B cell (primary cell): ENCODE measurements around the gene IMPA2. TPM values are rescaled to one million over a fixed set of nuclear protein-coding genes. Genes with fewer than 3 reads are reported as not detected.

Experiments
- ATAC-seq: fragments of 200-7000 bp; cut with Tn5 transposase; one replicate; pipeline ENCODE4 v1.10.0; 2021; ENCODE audit warnings: low read depth, mild to moderate bottlenecking, moderate number of reproducible peaks, moderate library complexity
- CTCF ChIA-PET: fragments of 350-600 bp; sonication (Branson Sonifier 250); formaldehyde crosslinking; loops from one replicate; lab custom pipeline; 2021; ENCODE audit warnings: antibody characterized with exemption, inconsistent platforms; lab: Charles Lee
- POLR2A ChIA-PET: fragments of 350-600 bp; sonication (Branson Sonifier 250); formaldehyde crosslinking; loops from one replicate; lab custom pipeline; 2021; ENCODE audit warnings: antibody characterized with exemption; lab: Charles Lee
- DNase-seq: peaks from one replicate; pipeline ENCODE4 v3.0.0; 2013
- H2AFZ ChIP-seq: 2 replicates; pipeline ENCODE4 v1.6.1; 2012; ENCODE audit warnings: mild to moderate bottlenecking, low read depth, low read length; ENCODE audit not compliant: insufficient read depth, poor library complexity, severe bottlenecking
- H3K27ac ChIP-seq, 2 donors: 1 replicate in 1 of 2; 2 replicates in 1 of 2; pipeline ENCODE4 v1.5.1; 2012 to 2013; ENCODE audit warnings: low read length in 2 of 2, mild to moderate bottlenecking in 2 of 2, moderate library complexity in 1 of 2
- H3K27me3 ChIP-seq, 4 experiments: fragments of 200-600 bp in 1 of 4; sonication (generic) in 1 of 4; replicated peaks in 1 of 4; 1 replicate in 2 of 4; 2 replicates in 2 of 4; pipeline versions ENCODE4 v1.6.1 to v1.7.0; 2013 to 2016; ENCODE audit warnings: low read length in 3 of 4, mild to moderate bottlenecking in 2 of 4, mixed read lengths in 1 of 4, moderate library complexity in 1 of 4; ENCODE audit not compliant: insufficient read depth in 4 of 4, control insufficient read depth in 3 of 4; ENCODE audit errors: control extremely low read depth in 1 of 4
- H3K36me3 ChIP-seq, 2 experiments: replicated peaks in 1 of 2; 1 replicate in 1 of 2; 2 replicates in 1 of 2; pipeline versions ENCODE4 v1.6.1 to v1.7.1; 2013; ENCODE audit warnings: low read length in 1 of 2; ENCODE audit not compliant: insufficient read depth in 2 of 2, control insufficient read depth in 1 of 2; ENCODE audit errors: control extremely low read depth in 1 of 2, extremely low read depth in 1 of 2
- H3K4me1 ChIP-seq, 2 donors: fragments of 200-600 bp in 1 of 2; sonication (generic) in 1 of 2; 1 replicate in 1 of 2; 2 replicates in 1 of 2; pipeline versions ENCODE4 v1.5.1 to v1.6.1; 2013 to 2017; ENCODE audit warnings: low read length in 2 of 2; ENCODE audit not compliant: control insufficient read depth in 2 of 2, insufficient read depth in 2 of 2
- H3K4me2 ChIP-seq: replicated peaks from 2 replicates; pipeline ENCODE3; 2012; ENCODE audit warnings: mild to moderate bottlenecking, low read depth, low read length; ENCODE audit not compliant: poor library complexity, severe bottlenecking
- H3K4me3 ChIP-seq, 5 experiments: fragments of 200-600 bp in 1 of 5; sonication (generic) in 1 of 5; 1 replicate in 3 of 5; 2 replicates in 2 of 5; pipeline versions ENCODE4 v1.5.1 to v1.7.0; 2011 to 2016; ENCODE audit warnings: low read length in 4 of 5, mild to moderate bottlenecking in 4 of 5, low read depth in 2 of 5, control low read depth in 1 of 5, moderate library complexity in 1 of 5; ENCODE audit not compliant: insufficient read depth in 1 of 5; ENCODE audit errors: control extremely low read depth in 1 of 5, extremely low read depth in 1 of 5
- H3K79me2 ChIP-seq: fragments of 200-600 bp; sonication (generic); one replicate; pipeline ENCODE4 v1.6.0; 2016; ENCODE audit warnings: low read length; ENCODE audit not compliant: control insufficient read depth, insufficient read depth
- H3K9ac ChIP-seq: fragments of 200-600 bp; sonication (generic); 2 replicates; pipeline ENCODE4 v1.6.1; 2017; ENCODE audit warnings: mild to moderate bottlenecking, low read length, moderate library complexity
- H3K9me3 ChIP-seq, 3 donors: one replicate each; pipeline versions ENCODE4 v1.6.1 to v1.7.1; 2013; ENCODE audit warnings: low read length in 2 of 3; ENCODE audit not compliant: control insufficient read depth in 2 of 3, insufficient read depth in 1 of 3; ENCODE audit errors: control extremely low read depth in 1 of 3
- H4K20me1 ChIP-seq: 2 replicates; pipeline ENCODE4 v1.6.0; 2012; ENCODE audit warnings: mild to moderate bottlenecking, low read length; ENCODE audit not compliant: insufficient read depth, control insufficient read depth, poor library complexity, severe bottlenecking
- H3K27ac Mint-ChIP-seq: one replicate; pipeline ENCODE4 v1.8.0; 2021; ENCODE audit warnings: mixed read lengths
- H3K27me3 Mint-ChIP-seq: one replicate; pipeline ENCODE4 v1.8.0; 2021; ENCODE audit warnings: mixed read lengths
- H3K4me1 Mint-ChIP-seq: one replicate; pipeline ENCODE4 v1.8.0; 2021; ENCODE audit warnings: mixed read lengths
- H3K4me3 Mint-ChIP-seq: one replicate; pipeline ENCODE4 v1.8.0; 2021; ENCODE audit warnings: mixed read lengths
- H3K9me3 Mint-ChIP-seq: one replicate; pipeline ENCODE4 v1.8.0; 2022; ENCODE audit warnings: mixed read lengths; ENCODE audit not compliant: insufficient read depth
- CTCF ChIP-seq: fragments of 200-600 bp; IDR thresholded peaks from one replicate; pipeline ENCODE4 v1.8.0; 2022; ENCODE audit warnings: antibody characterized with exemption, mild to moderate bottlenecking
- EZH2 ChIP-seq: IDR thresholded peaks from 2 replicates; pipeline ENCODE4 v1.6.1; 2012; ENCODE audit warnings: borderline replicate concordance, low read depth, mild to moderate bottlenecking, moderate library complexity, low read length; ENCODE audit not compliant: insufficient read depth, poor library complexity, severe bottlenecking
- WGBS: methylation state at CpG from one replicate; pipeline ENCODE4 v1.1.5; 2013; ENCODE audit warnings: missing lambda C conversion rate; ENCODE audit not compliant: insufficient coverage; 5-methylcytosine and 5-hydroxymethylcytosine counted together
- intact Hi-C: fragments of 100-400 bp; cut with micrococcal nuclease; formaldehyde crosslinking; loops from one replicate; pipeline ENCODE4 v1.10.0; 2022
- polyA plus RNA-seq: library from polyadenylated mRNA; depleted of rRNA; stranded (reverse); fragments of >200 nt; gene quantifications from 2 replicates; pipeline ENCODE4 v1.2.3, GENCODE V29; 2012
- total RNA-seq, 2 donors: library from RNA; stranded (reverse); fragments of 120-200 nt in 1 of 2; gene quantifications; 1 replicate in 1 of 2; 2 replicates in 1 of 2; pipeline versions ENCODE4 v1.2.3 to v1.2.4, GENCODE V29; 2013 to 2022

The IMPA2 gene
- total and polyA plus RNA-seq, 2 donors (not counting 1 experiment from before 2014, with no cell fraction given) = 8.0 to 11.7 TPM

GRCh38 chr18:12032786-12033642 lies 51.7 kb downstream of the IMPA2 start:
- Histone ChIP-seq H3K4me3 (no peak overlapping the region), H3K4me1 (peaks cover 10 to 13% of the 10 kb centered on the region in 2 donors), H3K9me3 (no peaks in the 10 kb centered on the region), H3K9ac (no peak overlapping the region), H3K27ac (no peak overlapping the region), H3K4me2 (no peak overlapping the region), H2AFZ (no peak overlapping the region), H4K20me1 (no peaks in the 10 kb centered on the region), H3K27me3 (peaks cover 0 to 1% (median under 1%) of the 10 kb centered on the region in 4 experiments), H3K36me3 (peaks cover 0 to 2% of the 10 kb centered on the region in 2 experiments), H3K79me2 (no peaks in the 10 kb centered on the region)
- Mint-ChIP-seq H3K27me3 (no peaks in the 10 kb centered on the region), H3K27ac (no peak overlapping the region), H3K4me1 (peaks cover 23% of the 10 kb centered on the region), H3K4me3 (no peak overlapping the region), H3K9me3 (no peaks in the 10 kb centered on the region)
- intact Hi-C loops = no loop called here
- CTCF ChIA-PET = interaction anchor here (11.5 kb wide), 1 partner anchor 94 kb away, joined by 201 read pairs; no protein-coding TSS in a partner anchor
- no peak for ATAC-seq
- POLR2A ChIA-PET = no interaction called here
- WGBS = 98% methylated on average over 11 of the region's 11 CpGs
- TF ChIP-seq CTCF (no peak), EZH2 (no peak)
- no peak for DNase-seq

GRCh38 chr18:12033643-12034025 lies 52.3 kb downstream of the IMPA2 start:
- POLR2A ChIA-PET = no interaction called here
- no CpG with 5 or more reads among the region's 7 CpGs for WGBS
- Histone ChIP-seq H3K9me3 (peaks cover 0 to under 1% (median 0%) of the 10 kb centered on the region in 3 donors), H3K9ac (no peak overlapping the region), H2AFZ (no peak overlapping the region), H3K27ac (no peak overlapping the region), H3K4me2 (no peak overlapping the region), H3K4me3 (no peak overlapping the region), H3K27me3 (peaks cover 0 to 7% (median 2%) of the 10 kb centered on the region in 4 experiments), H3K4me1 (peaks cover 12 to 16% of the 10 kb centered on the region in 2 donors), H3K79me2 (no peaks in the 10 kb centered on the region), H3K36me3 (no peaks in the 10 kb centered on the region), H4K20me1 (no peaks in the 10 kb centered on the region)
- peaks cover 22% of the 10 kb centered on the region for H3K4me1 Mint-ChIP-seq
- CTCF ChIA-PET = interaction anchor here (1.5 to 11.5 kb wide), 2 partner anchors 38 to 95 kb away, joined by 5 to 201 read pairs; no protein-coding TSS in a partner anchor
- H3K4me3 Mint-ChIP-seq = no peak overlapping the region
- intact Hi-C loops = no loop called here
- H3K27me3 Mint-ChIP-seq = no peaks in the 10 kb centered on the region
- H3K9me3 Mint-ChIP-seq = no peaks in the 10 kb centered on the region
- DNase-seq = no peak
- no peak overlapping the region for H3K27ac Mint-ChIP-seq
- ATAC-seq = no peak
- TF ChIP-seq CTCF = no peak
